ENCODE data around the gene DKKL1.

The DKKL1 gene

GRCh38 chr19:49338023-49338677 is 25.5 kb upstream of the DKKL1 start:
- peak; percentile 67 for DNase-seq (ENCODE audit: low spot score)

DNA sequence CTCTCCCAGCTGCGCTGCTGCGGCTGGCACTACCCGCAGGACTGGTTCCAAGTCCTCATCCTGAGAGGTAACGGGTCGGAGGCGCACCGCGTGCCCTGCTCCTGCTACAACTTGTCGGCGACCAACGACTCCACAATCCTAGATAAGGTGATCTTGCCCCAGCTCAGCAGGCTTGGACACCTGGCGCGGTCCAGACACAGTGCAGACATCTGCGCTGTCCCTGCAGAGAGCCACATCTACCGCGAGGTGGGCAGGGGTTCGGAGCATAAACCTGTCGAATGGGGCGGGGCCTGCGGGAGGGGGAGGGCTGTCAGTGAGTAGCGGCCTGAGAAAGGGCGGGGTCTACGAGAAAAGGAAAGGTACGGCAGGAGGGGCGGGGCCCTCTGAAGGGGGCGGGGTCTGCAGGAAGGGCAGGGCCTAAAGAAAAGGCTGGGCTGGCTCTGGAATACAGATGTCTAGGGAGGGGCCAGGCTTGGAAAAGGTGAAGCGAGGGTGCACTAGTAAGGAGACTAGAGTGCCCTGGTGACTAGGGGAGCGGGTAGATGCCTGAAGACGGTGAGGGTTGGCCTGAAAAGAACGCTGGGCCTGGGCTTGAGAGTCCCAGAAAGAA is 24.9 kb upstream of the DKKL1 start:
- peak; percentile 91 for DNase-seq (ENCODE audit: low spot score)

DNA sequence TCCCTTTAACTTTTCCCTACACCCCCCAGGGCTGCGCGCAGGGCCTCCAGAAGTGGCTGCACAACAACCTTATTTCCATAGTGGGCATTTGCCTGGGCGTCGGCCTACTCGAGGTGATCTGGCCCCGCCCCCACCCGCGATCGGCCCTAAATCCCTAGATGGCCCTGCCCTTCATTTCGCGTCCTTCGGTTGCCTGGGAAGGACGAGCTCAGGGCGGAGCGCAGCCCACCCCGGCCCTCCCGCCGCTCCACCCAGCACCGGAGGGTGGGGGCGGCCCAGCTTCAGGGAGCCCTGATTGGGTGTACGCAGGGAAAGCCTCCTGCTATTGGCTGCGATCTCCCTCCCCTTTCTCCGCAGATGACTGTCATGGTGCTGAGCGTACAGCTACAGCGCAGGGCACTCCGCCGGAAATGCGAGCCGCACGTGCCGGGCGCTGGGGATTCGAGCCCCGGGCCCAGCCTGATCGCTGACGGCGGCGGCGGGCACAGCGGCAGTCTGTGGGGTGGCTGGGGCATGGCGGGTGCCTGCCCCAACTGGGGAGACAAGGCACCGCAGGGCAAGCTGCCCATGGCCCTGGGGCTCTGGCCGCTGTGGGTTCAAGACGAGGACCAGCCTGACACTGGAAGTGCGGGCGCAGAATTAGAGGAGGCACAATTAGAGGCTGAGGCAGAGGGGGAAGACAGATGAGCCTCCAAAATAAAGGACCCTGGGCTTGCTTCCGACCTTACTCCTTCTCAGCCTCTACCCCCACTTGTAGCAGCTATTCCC is 24.2 kb upstream of the DKKL1 start:
- peak; percentile 94 for DNase-seq (ENCODE audit: low spot score)

- DNase-seq (ENCODE audit: low spot score) = peak; percentile 73
These were observed 23.4 kb upstream of the DKKL1 start for GRCh38 chr19:49340069-49340864.

DNA sequence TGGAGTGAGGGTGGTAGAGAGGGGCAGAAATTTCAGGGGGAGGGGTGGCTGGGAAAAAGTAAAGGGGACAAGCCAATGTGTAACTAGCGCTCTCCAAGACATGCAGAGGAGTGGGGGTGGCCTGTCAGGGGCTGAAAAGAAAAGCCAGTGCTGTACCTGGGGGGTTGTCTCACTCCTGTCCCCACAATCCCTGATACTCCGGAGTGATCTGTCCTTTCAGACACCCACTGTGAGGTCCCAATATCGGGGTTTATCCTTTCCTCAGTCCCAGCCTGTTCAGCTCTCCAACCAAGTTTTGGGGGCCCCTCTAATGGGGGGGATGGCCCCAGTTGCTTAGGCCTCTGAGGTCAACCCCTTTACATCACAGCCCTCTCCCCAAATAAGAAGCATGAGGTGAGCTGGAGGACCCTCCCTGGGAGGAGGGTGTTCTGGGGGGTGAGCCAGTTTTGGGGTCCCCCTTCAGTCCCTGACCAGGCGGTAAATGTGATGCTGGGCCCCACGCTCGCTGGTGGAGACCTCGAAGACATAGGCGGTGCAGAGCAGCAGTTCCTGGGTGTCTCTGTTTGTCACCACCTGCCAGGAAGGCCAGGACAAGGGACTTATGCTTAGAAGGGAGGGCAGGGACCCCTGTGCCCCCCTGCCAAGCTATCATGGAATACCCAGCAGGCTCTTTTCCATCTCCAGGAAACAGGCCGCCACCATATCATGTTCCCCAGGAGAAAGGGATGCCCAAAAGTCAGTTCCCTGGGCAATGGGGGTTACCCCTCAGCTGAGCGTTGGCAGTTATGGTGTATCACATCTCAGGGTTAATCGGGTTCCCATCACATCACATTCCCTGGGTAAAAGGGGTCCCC is 22.6 kb upstream of the DKKL1 start:
- no peak for DNase-seq (ENCODE audit: low spot score)

DNA sequence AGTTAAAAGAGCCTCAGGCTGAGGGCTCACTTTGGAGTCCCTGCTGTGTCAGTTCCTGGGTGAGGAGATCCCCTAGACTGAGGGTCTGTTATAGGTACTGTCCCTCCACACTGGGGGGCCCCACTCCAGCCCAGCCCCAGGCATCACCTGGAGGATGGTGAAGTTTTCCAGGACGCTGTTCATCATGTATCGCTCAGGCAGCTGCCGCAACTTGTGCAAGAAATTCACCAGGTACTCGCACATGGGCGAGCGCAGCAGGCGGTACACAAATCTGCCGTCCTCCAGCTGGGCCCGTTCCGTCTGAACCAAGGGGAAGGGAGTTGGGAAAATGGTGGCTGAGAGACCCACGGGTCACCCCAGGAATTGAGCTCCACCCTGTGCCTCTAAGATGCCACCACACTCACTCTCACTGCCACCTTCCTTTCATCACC is 21.4 kb upstream of the DKKL1 start:
- no peak for DNase-seq (ENCODE audit: low spot score)

DNA sequence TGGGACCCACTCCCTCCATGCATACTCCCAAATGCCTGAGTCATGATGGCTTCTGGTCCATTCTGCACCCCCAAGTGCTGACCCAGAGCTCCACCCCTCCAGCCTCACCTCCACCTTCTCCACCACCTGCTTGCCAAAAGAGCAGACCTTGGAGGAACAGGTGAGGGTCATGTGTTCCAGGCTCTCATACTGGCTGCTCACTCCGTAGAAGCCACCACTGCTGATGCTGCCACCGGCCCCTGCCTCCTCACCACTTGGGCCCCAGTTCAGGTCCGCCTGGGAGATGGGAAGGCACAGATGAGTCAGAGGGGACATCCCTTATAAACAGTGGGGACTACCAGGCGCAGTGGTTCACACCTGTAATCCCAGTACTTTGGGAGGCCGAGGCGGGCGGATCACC is 20.6 kb upstream of the DKKL1 start:
- no peak for DNase-seq (ENCODE audit: low spot score)

- DNase-seq (ENCODE audit: low spot score) = no peak
These were observed 18.9 kb upstream of the DKKL1 start for GRCh38 chr19:49344505-49345423.

- DNase-seq (ENCODE audit: low spot score) = no peak
These were observed 16.5 kb upstream of the DKKL1 start for GRCh38 chr19:49347191-49347590.

DNA sequence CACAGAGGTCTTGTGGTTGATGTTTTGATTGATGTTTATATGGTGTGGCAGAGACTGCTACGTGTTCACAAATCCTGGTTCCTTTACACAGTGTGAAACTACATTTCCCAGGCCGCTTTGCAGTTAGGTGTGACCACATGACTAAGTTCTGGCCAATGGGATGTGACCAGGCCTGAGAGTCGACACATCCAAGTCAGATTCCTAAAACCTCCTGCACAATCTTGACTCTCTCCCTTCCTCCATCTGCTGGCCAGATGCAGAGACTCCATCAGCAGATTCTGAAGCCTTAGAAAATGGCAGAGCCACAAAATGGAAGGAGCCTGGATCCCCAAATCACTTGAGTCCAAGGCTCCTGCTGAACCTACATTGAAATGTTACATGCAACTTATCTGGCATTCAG is 15.8 kb upstream of the DKKL1 start:
- peak; percentile 63 for DNase-seq (ENCODE audit: low spot score)

DNA sequence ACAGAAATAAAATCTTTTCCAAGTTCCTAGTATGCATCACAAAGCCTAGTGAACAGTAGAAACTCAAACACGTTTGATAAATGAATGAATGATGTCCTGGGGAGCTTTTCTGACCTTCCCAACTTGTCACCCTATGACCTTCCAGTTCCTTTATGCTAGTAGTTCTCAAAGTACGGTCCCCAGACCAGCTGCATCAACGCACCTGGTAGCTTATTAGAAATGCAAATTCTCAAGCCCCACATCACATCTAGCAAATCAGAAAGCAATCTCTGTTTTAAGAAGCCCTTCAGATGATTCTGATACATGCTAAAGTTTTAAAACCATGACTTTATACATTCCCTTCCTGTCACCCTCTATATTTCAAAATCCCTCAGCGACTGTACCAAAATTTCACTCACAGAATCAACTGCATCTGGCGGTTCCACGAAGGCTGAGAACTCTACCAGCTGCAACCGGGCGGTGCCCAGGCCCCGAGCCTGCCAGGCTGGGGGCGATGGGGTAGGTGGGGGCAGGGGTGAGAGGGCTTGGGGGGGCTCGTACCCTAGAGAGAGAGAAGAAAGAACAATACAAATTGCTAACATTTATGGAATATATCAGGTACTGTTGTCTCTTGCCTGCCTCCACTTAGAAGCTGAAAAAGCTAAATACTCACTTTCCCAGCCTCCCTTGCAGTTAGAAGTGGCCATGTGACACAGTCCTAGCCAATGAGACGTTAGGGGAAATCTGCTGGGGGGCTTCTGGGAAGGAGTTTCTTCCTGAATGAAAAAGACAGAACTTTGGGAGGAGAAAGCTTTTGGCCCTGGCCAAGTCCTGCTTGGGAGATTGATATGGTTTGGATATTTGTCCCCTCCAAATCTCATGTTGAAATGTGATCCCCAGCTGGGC is 15.1 kb upstream of the DKKL1 start:
- DNase-seq (ENCODE audit: low spot score) = no peak

- DNase-seq (ENCODE audit: low spot score) = no peak
These were observed 14.1 kb upstream of the DKKL1 start for GRCh38 chr19:49349567-49349966.

DNA sequence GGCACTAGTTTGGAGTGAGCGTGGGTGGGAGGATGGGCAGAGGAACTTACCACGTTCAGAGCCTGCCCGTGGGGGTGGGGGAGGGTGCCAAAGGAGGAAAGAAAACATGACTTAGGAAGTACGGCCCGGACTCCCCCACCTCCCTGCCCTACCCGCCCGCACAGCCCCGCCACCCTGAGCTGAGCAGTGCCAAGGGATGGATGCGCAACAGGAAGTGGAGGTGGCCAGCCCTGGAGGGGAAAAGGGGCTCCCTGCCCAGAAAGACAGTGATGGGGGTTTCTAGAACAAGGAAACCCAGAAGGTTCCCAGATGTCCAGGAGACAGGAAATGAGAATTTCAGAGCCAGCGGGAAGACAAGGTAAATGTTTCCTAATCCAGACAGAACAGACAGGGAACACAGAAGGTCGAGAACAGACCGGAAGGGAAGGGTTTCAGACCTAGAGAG is 7.7 kb upstream of the DKKL1 start:
- no peak for DNase-seq (ENCODE audit: low spot score)

DNA sequence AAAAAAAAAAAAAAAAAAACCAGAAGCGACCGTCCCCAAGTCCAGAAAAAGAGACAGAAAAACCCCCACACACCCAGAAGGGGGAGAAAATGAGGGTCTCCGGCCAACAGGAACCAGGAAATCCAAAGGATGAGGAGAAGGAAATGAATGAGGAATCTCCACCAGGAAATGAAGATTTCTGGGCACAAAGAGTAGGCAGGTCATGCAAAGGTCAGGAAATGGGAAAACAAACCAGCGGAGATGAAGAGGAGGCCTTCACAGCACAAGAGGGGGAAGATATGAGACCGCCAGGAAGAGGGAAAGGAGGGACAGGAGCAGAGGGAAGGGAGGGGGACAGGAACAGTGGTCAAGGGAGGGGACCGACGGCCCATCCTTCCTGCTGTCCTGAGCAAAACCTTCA is 7.3 kb upstream of the DKKL1 start:
- no peak for DNase-seq (ENCODE audit: low spot score)

- no peak for DNase-seq (ENCODE audit: low spot score)
These were observed 6.5 kb upstream of the DKKL1 start for GRCh38 chr19:49357186-49357585.

GRCh38 chr19:49359851-49360820 is 3.5 kb upstream of the DKKL1 start:
- no peak for DNase-seq (ENCODE audit: low spot score)

GRCh38 chr19:49361438-49362047 is 2.1 kb upstream of the DKKL1 start:
- DNase-seq (ENCODE audit: low spot score) = peak; percentile 85

Data from ecto neural progenitor cell (in vitro differentiated cells).